WTC11 (cell line): Measurements from ENCODE around the gene IFFO2. TPM values are rescaled to one million over a fixed set of nuclear protein-coding genes. Genes with fewer than 3 reads are reported as not detected.

ENCODE experiments used
- ATAC-seq: fragments of 200-7000 bp; cut with Tn5 transposase; 2 replicates; pipeline ENCODE4 v1.10.0; 2021; ENCODE audit warnings: mild to moderate bottlenecking, moderate library complexity
- CTCF ChIA-PET: fragments of 300-600 bp; sonication (Branson Sonifier 250); formaldehyde crosslinking; loops from one replicate; lab custom pipeline; 2021; ENCODE audit warnings: antibody characterized with exemption; lab: Charles Lee
- POLR2A ChIA-PET: fragments of 350-600 bp; sonication (Branson Sonifier 250); formaldehyde crosslinking; loops from one replicate; lab custom pipeline; 2021; ENCODE audit warnings: antibody characterized with exemption; lab: Charles Lee
- DNase-seq: peaks from one replicate; pipeline ENCODE4 v3.0.0; 2021; ENCODE audit warnings: low spot score
- H3K27ac Mint-ChIP-seq: 2 replicates; pipeline ENCODE4 v1.8.0; 2021; ENCODE audit warnings: mixed read lengths
- H3K27me3 Mint-ChIP-seq: 2 replicates; pipeline ENCODE4 v1.8.0; 2021; ENCODE audit warnings: low read depth, mild to moderate bottlenecking, moderate library complexity, mixed read lengths
- H3K36me3 Mint-ChIP-seq: 2 replicates; pipeline ENCODE4 v1.8.0; 2021; ENCODE audit warnings: mixed read lengths
- H3K4me1 Mint-ChIP-seq: 2 replicates; pipeline ENCODE4 v1.8.0; 2022; ENCODE audit warnings: mixed read lengths
- H3K4me3 Mint-ChIP-seq: 2 replicates; pipeline ENCODE4 v1.8.0; 2021; ENCODE audit warnings: mild to moderate bottlenecking, moderate library complexity, mixed read lengths
- H3K9me3 Mint-ChIP-seq: 2 replicates; pipeline ENCODE4 v1.8.0; 2021; ENCODE audit warnings: mixed read lengths
- CREB1 ChIP-seq: sonication (generic); formaldehyde crosslinking; IDR thresholded peaks from 2 replicates; pipeline ENCODE4 v1.8.0; 2023; ENCODE audit warnings: mild to moderate bottlenecking, missing genetic modification reagents
- GTF2I ChIP-seq: fragments of 250-450 bp; sonication (Bioruptor Pico); conservative IDR thresholded peaks from 2 replicates; pipeline ENCODE4 v1.4.0; 2021; ENCODE audit warnings: mild to moderate bottlenecking
- HMGA2 ChIP-seq: fragments of 250-450 bp; sonication (Bioruptor Pico); IDR thresholded peaks from 2 replicates; pipeline ENCODE4 v1.4.0; 2021; ENCODE audit warnings: mild to moderate bottlenecking, moderate library complexity
- IRF2 ChIP-seq: sonication (generic); formaldehyde crosslinking; IDR thresholded peaks from 2 replicates; pipeline ENCODE4 v1.8.0; 2022; ENCODE audit warnings: low read depth, missing genetic modification reagents, borderline replicate concordance
- RELA ChIP-seq: sonication (generic); formaldehyde crosslinking; IDR thresholded peaks from 2 replicates; pipeline ENCODE4 v1.8.1; 2022; ENCODE audit warnings: missing genetic modification reagents, mild to moderate bottlenecking, borderline replicate concordance
- SMAD3 ChIP-seq: sonication (generic); formaldehyde crosslinking; IDR thresholded peaks from 2 replicates; pipeline ENCODE4 v1.8.0; 2022; ENCODE audit warnings: missing genetic modification reagents, mild to moderate bottlenecking, borderline replicate concordance
- TCF7 ChIP-seq: sonication (generic); formaldehyde crosslinking; IDR thresholded peaks from 2 replicates; pipeline ENCODE4 v1.8.0; 2022; ENCODE audit warnings: mild to moderate bottlenecking, low read depth, missing genetic modification reagents, moderate library complexity
- TP53 ChIP-seq: sonication (generic); formaldehyde crosslinking; IDR thresholded peaks from 2 replicates; pipeline ENCODE4 v1.8.1; 2023; ENCODE audit warnings: mild to moderate bottlenecking, missing genetic modification reagents
- ZBTB21 ChIP-seq: sonication (generic); formaldehyde crosslinking; IDR thresholded peaks from 2 replicates; pipeline ENCODE4 v1.8.1; 2023; ENCODE audit warnings: mild to moderate bottlenecking, missing genetic modification reagents, borderline replicate concordance
- total RNA-seq: library from RNA; stranded (reverse); gene quantifications from 3 replicates; pipeline ENCODE4 v1.2.3, GENCODE V29; 2021
- TF ChIP-seq, protein P1 (sequence below): sonication (generic); formaldehyde crosslinking; IDR thresholded peaks from 2 replicates; pipeline ENCODE4 v1.8.1; 2022; ENCODE audit warnings: low read depth, missing genetic modification reagents, borderline replicate concordance
- TF ChIP-seq, protein P2 (sequence below): fragments of 200-600 bp; IDR thresholded peaks from 2 replicates; pipeline ENCODE4 v1.8.0; 2022; ENCODE audit warnings: antibody characterized with exemption
- TF ChIP-seq, protein P3 (sequence below): sonication (generic); formaldehyde crosslinking; IDR thresholded peaks from 2 replicates; pipeline ENCODE4 v1.8.0; 2022; ENCODE audit warnings: mild to moderate bottlenecking, missing genetic modification reagents
- TF ChIP-seq, protein P4 (sequence below): fragments of 250-450 bp; sonication (Bioruptor Pico); IDR thresholded peaks from 2 replicates; pipeline ENCODE4 v1.8.0; 2021; ENCODE audit warnings: mild to moderate bottlenecking
- TF ChIP-seq, protein P5 (sequence below): sonication (generic); formaldehyde crosslinking; IDR thresholded peaks from 2 replicates; pipeline ENCODE4 v1.8.1; 2023; ENCODE audit warnings: mild to moderate bottlenecking, missing genetic modification reagents
- TF ChIP-seq, protein P6 (sequence below): sonication (generic); formaldehyde crosslinking; IDR thresholded peaks from 2 replicates; pipeline ENCODE4 v1.8.0; 2022; ENCODE audit warnings: mild to moderate bottlenecking, missing genetic modification reagents
- TF ChIP-seq, protein P7 (sequence below): sonication (generic); formaldehyde crosslinking; IDR thresholded peaks from 2 replicates; pipeline ENCODE4 v1.8.1; 2023; ENCODE audit warnings: mild to moderate bottlenecking, moderate library complexity, missing genetic modification reagents
- TF ChIP-seq, protein P8 (sequence below): sonication (generic); formaldehyde crosslinking; IDR thresholded peaks from 2 replicates; pipeline ENCODE4 v1.8.0; 2022; ENCODE audit warnings: mild to moderate bottlenecking, missing genetic modification reagents
- TF ChIP-seq, protein P9 (sequence below): sonication (generic); formaldehyde crosslinking; IDR thresholded peaks from 2 replicates; pipeline ENCODE4 v1.8.0; 2022; ENCODE audit warnings: missing genetic modification reagents

Gene IFFO2
- total RNA-seq, 1 experiment from 2014 or later = 8.1 TPM

DNA sequence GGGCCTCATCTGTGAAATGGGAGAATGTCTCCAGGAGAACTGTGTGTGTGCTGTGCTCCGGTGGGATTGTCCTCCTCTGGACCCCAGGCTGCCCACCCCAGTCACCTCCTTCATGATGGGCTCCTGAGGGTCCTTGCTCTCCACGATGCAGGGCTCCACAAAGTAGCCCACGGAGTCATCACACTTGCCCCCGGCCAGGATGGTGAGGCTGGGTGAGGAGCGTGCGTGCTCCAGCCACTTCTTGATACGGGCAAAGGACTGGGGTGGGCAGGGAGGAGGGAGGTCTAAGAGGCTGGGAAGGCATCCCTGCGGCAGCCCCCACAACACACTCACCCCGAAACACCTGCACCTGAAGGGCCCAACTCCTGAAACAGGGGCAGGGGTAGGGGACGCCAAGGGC is 80.3 kb downstream of the IFFO2 start:
- TF ChIP-seq, protein P1, sequence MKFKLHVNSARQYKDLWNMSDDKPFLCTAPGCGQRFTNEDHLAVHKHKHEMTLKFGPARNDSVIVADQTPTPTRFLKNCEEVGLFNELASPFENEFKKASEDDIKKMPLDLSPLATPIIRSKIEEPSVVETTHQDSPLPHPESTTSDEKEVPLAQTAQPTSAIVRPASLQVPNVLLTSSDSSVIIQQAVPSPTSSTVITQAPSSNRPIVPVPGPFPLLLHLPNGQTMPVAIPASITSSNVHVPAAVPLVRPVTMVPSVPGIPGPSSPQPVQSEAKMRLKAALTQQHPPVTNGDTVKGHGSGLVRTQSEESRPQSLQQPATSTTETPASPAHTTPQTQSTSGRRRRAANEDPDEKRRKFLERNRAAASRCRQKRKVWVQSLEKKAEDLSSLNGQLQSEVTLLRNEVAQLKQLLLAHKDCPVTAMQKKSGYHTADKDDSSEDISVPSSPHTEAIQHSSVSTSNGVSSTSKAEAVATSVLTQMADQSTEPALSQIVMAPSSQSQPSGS = no peak
- TF ChIP-seq, protein P2, sequence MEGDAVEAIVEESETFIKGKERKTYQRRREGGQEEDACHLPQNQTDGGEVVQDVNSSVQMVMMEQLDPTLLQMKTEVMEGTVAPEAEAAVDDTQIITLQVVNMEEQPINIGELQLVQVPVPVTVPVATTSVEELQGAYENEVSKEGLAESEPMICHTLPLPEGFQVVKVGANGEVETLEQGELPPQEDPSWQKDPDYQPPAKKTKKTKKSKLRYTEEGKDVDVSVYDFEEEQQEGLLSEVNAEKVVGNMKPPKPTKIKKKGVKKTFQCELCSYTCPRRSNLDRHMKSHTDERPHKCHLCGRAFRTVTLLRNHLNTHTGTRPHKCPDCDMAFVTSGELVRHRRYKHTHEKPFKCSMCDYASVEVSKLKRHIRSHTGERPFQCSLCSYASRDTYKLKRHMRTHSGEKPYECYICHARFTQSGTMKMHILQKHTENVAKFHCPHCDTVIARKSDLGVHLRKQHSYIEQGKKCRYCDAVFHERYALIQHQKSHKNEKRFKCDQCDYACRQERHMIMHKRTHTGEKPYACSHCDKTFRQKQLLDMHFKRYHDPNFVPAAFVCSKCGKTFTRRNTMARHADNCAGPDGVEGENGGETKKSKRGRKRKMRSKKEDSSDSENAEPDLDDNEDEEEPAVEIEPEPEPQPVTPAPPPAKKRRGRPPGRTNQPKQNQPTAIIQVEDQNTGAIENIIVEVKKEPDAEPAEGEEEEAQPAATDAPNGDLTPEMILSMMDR = no peak
- no peak for TF ChIP-seq ZBTB21 (CRISPR knock-in tag)
- TF ChIP-seq RELA = no peak
- no peak for TF ChIP-seq SMAD3 (CRISPR knock-in tag)
- TF ChIP-seq, protein P3, sequence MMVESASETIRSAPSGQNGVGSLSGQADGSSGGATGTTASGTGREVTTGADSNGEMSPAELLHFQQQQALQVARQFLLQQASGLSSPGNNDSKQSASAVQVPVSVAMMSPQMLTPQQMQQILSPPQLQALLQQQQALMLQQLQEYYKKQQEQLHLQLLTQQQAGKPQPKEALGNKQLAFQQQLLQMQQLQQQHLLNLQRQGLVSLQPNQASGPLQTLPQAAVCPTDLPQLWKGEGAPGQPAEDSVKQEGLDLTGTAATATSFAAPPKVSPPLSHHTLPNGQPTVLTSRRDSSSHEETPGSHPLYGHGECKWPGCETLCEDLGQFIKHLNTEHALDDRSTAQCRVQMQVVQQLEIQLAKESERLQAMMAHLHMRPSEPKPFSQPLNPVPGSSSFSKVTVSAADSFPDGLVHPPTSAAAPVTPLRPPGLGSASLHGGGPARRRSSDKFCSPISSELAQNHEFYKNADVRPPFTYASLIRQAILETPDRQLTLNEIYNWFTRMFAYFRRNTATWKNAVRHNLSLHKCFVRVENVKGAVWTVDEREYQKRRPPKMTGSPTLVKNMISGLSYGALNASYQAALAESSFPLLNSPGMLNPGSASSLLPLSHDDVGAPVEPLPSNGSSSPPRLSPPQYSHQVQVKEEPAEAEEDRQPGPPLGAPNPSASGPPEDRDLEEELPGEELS (CRISPR knock-in tag) = no peak
- TF ChIP-seq GTF2I (CRISPR knock-in tag) = no peak
- TF ChIP-seq IRF2 (CRISPR knock-in tag) = no peak
- TF ChIP-seq TP53 (CRISPR knock-in tag) = no peak
- TF ChIP-seq, protein P4, sequence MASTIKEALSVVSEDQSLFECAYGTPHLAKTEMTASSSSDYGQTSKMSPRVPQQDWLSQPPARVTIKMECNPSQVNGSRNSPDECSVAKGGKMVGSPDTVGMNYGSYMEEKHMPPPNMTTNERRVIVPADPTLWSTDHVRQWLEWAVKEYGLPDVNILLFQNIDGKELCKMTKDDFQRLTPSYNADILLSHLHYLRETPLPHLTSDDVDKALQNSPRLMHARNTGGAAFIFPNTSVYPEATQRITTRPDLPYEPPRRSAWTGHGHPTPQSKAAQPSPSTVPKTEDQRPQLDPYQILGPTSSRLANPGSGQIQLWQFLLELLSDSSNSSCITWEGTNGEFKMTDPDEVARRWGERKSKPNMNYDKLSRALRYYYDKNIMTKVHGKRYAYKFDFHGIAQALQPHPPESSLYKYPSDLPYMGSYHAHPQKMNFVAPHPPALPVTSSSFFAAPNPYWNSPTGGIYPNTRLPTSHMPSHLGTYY (CRISPR knock-in tag) = no peak
- no peak for TF ChIP-seq HMGA2 (CRISPR knock-in tag)
- TF ChIP-seq TCF7 (CRISPR knock-in tag) = no peak
- TF ChIP-seq, protein P5, sequence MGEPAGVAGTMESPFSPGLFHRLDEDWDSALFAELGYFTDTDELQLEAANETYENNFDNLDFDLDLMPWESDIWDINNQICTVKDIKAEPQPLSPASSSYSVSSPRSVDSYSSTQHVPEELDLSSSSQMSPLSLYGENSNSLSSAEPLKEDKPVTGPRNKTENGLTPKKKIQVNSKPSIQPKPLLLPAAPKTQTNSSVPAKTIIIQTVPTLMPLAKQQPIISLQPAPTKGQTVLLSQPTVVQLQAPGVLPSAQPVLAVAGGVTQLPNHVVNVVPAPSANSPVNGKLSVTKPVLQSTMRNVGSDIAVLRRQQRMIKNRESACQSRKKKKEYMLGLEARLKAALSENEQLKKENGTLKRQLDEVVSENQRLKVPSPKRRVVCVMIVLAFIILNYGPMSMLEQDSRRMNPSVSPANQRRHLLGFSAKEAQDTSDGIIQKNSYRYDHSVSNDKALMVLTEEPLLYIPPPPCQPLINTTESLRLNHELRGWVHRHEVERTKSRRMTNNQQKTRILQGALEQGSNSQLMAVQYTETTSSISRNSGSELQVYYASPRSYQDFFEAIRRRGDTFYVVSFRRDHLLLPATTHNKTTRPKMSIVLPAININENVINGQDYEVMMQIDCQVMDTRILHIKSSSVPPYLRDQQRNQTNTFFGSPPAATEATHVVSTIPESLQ (CRISPR knock-in tag) = no peak
- TF ChIP-seq, protein P6, sequence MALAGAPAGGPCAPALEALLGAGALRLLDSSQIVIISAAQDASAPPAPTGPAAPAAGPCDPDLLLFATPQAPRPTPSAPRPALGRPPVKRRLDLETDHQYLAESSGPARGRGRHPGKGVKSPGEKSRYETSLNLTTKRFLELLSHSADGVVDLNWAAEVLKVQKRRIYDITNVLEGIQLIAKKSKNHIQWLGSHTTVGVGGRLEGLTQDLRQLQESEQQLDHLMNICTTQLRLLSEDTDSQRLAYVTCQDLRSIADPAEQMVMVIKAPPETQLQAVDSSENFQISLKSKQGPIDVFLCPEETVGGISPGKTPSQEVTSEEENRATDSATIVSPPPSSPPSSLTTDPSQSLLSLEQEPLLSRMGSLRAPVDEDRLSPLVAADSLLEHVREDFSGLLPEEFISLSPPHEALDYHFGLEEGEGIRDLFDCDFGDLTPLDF (CRISPR knock-in tag) = no peak
- TF ChIP-seq, protein P7, sequence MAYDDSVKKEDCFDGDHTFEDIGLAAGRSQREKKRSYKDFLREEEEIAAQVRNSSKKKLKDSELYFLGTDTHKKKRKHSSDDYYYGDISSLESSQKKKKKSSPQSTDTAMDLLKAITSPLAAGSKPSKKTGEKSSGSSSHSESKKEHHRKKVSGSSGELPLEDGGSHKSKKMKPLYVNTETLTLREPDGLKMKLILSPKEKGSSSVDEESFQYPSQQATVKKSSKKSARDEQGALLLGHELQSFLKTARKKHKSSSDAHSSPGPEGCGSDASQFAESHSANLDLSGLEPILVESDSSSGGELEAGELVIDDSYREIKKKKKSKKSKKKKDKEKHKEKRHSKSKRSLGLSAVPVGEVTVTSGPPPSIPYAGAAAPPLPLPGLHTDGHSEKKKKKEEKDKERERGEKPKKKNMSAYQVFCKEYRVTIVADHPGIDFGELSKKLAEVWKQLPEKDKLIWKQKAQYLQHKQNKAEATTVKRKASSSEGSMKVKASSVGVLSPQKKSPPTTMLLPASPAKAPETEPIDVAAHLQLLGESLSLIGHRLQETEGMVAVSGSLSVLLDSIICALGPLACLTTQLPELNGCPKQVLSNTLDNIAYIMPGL = no peak
- TF ChIP-seq CREB1 = no peak
- TF ChIP-seq, protein P8, sequence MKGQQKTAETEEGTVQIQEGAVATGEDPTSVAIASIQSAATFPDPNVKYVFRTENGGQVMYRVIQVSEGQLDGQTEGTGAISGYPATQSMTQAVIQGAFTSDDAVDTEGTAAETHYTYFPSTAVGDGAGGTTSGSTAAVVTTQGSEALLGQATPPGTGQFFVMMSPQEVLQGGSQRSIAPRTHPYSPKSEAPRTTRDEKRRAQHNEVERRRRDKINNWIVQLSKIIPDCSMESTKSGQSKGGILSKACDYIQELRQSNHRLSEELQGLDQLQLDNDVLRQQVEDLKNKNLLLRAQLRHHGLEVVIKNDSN (CRISPR knock-in tag) = no peak
- TF ChIP-seq, protein P9, sequence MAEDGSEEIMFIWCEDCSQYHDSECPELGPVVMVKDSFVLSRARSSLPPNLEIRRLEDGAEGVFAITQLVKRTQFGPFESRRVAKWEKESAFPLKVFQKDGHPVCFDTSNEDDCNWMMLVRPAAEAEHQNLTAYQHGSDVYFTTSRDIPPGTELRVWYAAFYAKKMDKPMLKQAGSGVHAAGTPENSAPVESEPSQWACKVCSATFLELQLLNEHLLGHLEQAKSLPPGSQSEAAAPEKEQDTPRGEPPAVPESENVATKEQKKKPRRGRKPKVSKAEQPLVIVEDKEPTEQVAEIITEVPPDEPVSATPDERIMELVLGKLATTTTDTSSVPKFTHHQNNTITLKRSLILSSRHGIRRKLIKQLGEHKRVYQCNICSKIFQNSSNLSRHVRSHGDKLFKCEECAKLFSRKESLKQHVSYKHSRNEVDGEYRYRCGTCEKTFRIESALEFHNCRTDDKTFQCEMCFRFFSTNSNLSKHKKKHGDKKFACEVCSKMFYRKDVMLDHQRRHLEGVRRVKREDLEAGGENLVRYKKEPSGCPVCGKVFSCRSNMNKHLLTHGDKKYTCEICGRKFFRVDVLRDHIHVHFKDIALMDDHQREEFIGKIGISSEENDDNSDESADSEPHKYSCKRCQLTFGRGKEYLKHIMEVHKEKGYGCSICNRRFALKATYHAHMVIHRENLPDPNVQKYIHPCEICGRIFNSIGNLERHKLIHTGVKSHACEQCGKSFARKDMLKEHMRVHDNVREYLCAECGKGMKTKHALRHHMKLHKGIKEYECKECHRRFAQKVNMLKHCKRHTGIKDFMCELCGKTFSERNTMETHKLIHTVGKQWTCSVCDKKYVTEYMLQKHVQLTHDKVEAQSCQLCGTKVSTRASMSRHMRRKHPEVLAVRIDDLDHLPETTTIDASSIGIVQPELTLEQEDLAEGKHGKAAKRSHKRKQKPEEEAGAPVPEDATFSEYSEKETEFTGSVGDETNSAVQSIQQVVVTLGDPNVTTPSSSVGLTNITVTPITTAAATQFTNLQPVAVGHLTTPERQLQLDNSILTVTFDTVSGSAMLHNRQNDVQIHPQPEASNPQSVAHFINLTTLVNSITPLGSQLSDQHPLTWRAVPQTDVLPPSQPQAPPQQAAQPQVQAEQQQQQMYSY (CRISPR knock-in tag) = no peak
- Mint-ChIP-seq H3K9me3 (no peaks in the 10 kb centered on the region), H3K27me3 (no peaks in the 10 kb centered on the region), H3K4me3 (no peak overlapping the region), H3K36me3 (no peaks in the 10 kb centered on the region), H3K4me1 (no peaks in the 10 kb centered on the region; the same call in 1 of the 2 replicates), H3K27ac (no peak overlapping the region)
- ChIA-PET POLR2A (no interaction called here), CTCF (interaction anchor here (0.6 to 3.6 kb wide), 9 partner anchors 8 to 529 kb away, joined by 3 to 39 read pairs (median 3); no protein-coding TSS in a partner anchor)
- ATAC-seq (no peak), DNase-seq (no peak)
